ENCODE data around the gene ANKLE2. TPM values are rescaled to one million over a fixed set of nuclear protein-coding genes. Genes with fewer than 3 reads are reported as not detected.

The ANKLE2 gene
- total and polyA plus RNA-seq, 3 donors from 2014 or later = 103 to 204 (median 120) TPM

- Histone ChIP-seq H3K9me3 (no peaks in the 10 kb centered on the region), H3K27ac (no peak overlapping the region), H3K36me3 (ENCODE audit: low read depth, missing control alignments) (no peaks in the 10 kb centered on the region), H3K4me3 (no peak overlapping the region), H3K27me3 (no peaks in the 10 kb centered on the region), H3K4me1 (no peaks in the 10 kb centered on the region)
- 85 to 87% methylated on average over 2 of the region's 2 CpGs for WGBS, 2 donors
- intact Hi-C loops (cut with DNase I; ENCODE audit: low total_unique reads) = no loop called here
- no peak for TF ChIP-seq CTCF (IDR thresholded peaks at IDR 0.05)
- TF ChIP-seq POLR2A (IDR thresholded peaks at IDR 0.05) = no peak
- DNase-seq = no peak
These were observed 37.9 kb downstream of the ANKLE2 start for GRCh38 chr12:132723764-132724140.

GRCh38 chr12:132723015-132723763, 38.4 kb downstream of the ANKLE2 start:
- H3K4me3 ChIP-seq = no peak overlapping the region
- no peaks in the 10 kb centered on the region for H3K27me3 ChIP-seq
- no peaks in the 10 kb centered on the region for H3K36me3 ChIP-seq (ENCODE audit: low read depth, missing control alignments)
- H3K9me3 ChIP-seq = no peaks in the 10 kb centered on the region
- WGBS, 2 donors = 91 to 93% methylated on average over 28 to 30 of the region's 30 CpGs
- H3K27ac ChIP-seq = no peak overlapping the region
- no peak for TF ChIP-seq POLR2A (IDR thresholded peaks at IDR 0.05)
- TF ChIP-seq CTCF (IDR thresholded peaks at IDR 0.05) = no peak
- DNase-seq = no peak
- intact Hi-C loops (cut with DNase I; ENCODE audit: low total_unique reads) = no loop called here
- H3K4me1 ChIP-seq = no peaks in the 10 kb centered on the region

GRCh38 chr12:132720606-132721345, 40.9 kb downstream of the ANKLE2 start:
- 95 to 96% methylated on average over 20 to 25 of the region's 25 CpGs for WGBS, 2 donors
- Histone ChIP-seq H3K4me3 (no peak overlapping the region), H3K4me1 (no peaks in the 10 kb centered on the region), H3K27ac (no peak overlapping the region), H3K9me3 (no peaks in the 10 kb centered on the region), H3K36me3 (ENCODE audit: low read depth, missing control alignments) (no peaks in the 10 kb centered on the region), H3K27me3 (no peaks in the 10 kb centered on the region)
- DNase-seq = no peak
- intact Hi-C loops (cut with DNase I; ENCODE audit: low total_unique reads) = no loop called here
- no peak for TF ChIP-seq POLR2A (IDR thresholded peaks at IDR 0.05)

- TF ChIP-seq POLR2A (IDR thresholded peaks at IDR 0.05) (no peak), CTCF (IDR thresholded peaks at IDR 0.05) (no peak)
- Histone ChIP-seq H3K9me3 (no peaks in the 10 kb centered on the region), H3K36me3 (ENCODE audit: low read depth, missing control alignments) (no peaks in the 10 kb centered on the region), H3K27me3 (no peaks in the 10 kb centered on the region), H3K27ac (no peak overlapping the region), H3K4me3 (no peak overlapping the region), H3K4me1 (no peaks in the 10 kb centered on the region)
- intact Hi-C loops (cut with DNase I; ENCODE audit: low total_unique reads) = no loop called here
- 91 to 94% methylated on average over 12 of the region's 12 CpGs for WGBS, 2 donors
- no peak for DNase-seq
These were observed 41.7 kb downstream of the ANKLE2 start for GRCh38 chr12:132719954-132720324.

- H3K27me3 ChIP-seq = no peaks in the 10 kb centered on the region
- H3K36me3 ChIP-seq (ENCODE audit: low read depth, missing control alignments) = no peaks in the 10 kb centered on the region
- intact Hi-C loops (cut with DNase I; ENCODE audit: low total_unique reads) = no loop called here
- no peaks in the 10 kb centered on the region for H3K4me1 ChIP-seq
- no peak overlapping the region for H3K4me3 ChIP-seq
- no peak overlapping the region for H3K27ac ChIP-seq
- H3K9me3 ChIP-seq = no peaks in the 10 kb centered on the region
- no peak for DNase-seq
- TF ChIP-seq POLR2A (IDR thresholded peaks at IDR 0.05) (no peak), CTCF (IDR thresholded peaks at IDR 0.05) (no peak)
- 93% methylated on average over 27 to 31 of the region's 31 CpGs for WGBS, 2 donors
These were observed 42.3 kb downstream of the ANKLE2 start for GRCh38 chr12:132719141-132719953.

All from testis (tissue), 3 donors.